HL-60 (cell line): ENCODE data around the gene PCK1.

Experiments
- DNase-seq, 2 experiments: peaks; one replicate each; pipeline ENCODE4 v3.0.0-alpha.2; 2010 to 2020; ENCODE audit warnings: low read depth in 1 of 2, low spot score in 1 of 2
- H3K27ac ChIP-seq: fragments of 250-450 bp; sonication (Bioruptor Pico); replicated peaks from 2 replicates; pipeline ENCODE4 v1.5.1; 2020; ENCODE audit warnings: mild to moderate bottlenecking, moderate library complexity
- H3K27me3 ChIP-seq: fragments of 250-450 bp; sonication (Bioruptor Pico); 2 replicates; pipeline ENCODE4 v1.5.1; 2021; ENCODE audit warnings: mild to moderate bottlenecking, moderate library complexity; ENCODE audit not compliant: insufficient read depth, poor library complexity, severe bottlenecking
- H3K4me3 ChIP-seq: replicated peaks from 2 replicates; pipeline ENCODE4 v1.5.1; 2011; ENCODE audit warnings: mild to moderate bottlenecking, control low read depth, low read length; ENCODE audit not compliant: insufficient read depth
- CTCF ChIP-seq: IDR thresholded peaks from one replicate; pipeline ENCODE4 v1.5.1; 2011; ENCODE audit warnings: low read length, control low read depth, inconsistent platforms; ENCODE audit not compliant: insufficient read depth
- GABPA ChIP-seq: IDR thresholded peaks from 2 replicates; pipeline ENCODE4 v1.6.1; 2012; ENCODE audit warnings: low read depth
- POLR2AphosphoS5 ChIP-seq: IDR thresholded peaks from 2 replicates; pipeline ENCODE4 v1.6.1; 2012; ENCODE audit warnings: low read depth
- REST ChIP-seq: IDR thresholded peaks from 2 replicates; pipeline ENCODE4 v1.6.1; 2012; ENCODE audit warnings: low read depth; ENCODE audit not compliant: insufficient replicate concordance
- SPI1 ChIP-seq: IDR thresholded peaks from 2 replicates; pipeline ENCODE4 v1.6.1; 2012; ENCODE audit warnings: low read depth, mild to moderate bottlenecking, borderline replicate concordance

The PCK1 gene

GRCh38 chr20:57563522-57563921 is 2.6 kb downstream of the PCK1 start:
- DNase-seq, result no peak
- H3K4me3 ChIP-seq, result no peak overlapping the region
- TF ChIP-seq CTCF, result no peak
- no peak for TF ChIP-seq POLR2AphosphoS5
- no peak for TF ChIP-seq GABPA
- TF ChIP-seq REST, result no peak
- no peak for TF ChIP-seq SPI1
- H3K27me3 ChIP-seq, result no peaks in the 10 kb centered on the region
- H3K27ac ChIP-seq, result no peak overlapping the region

GRCh38 chr20:57564180-57564802 is 3.4 kb downstream of the PCK1 start:
- no peak overlapping the region for H3K4me3 ChIP-seq
- no peaks in the 10 kb centered on the region for H3K27me3 ChIP-seq
- TF ChIP-seq POLR2AphosphoS5, result no peak
- no peak for TF ChIP-seq CTCF
- no peak for TF ChIP-seq GABPA
- TF ChIP-seq REST, result no peak
- no peak for TF ChIP-seq SPI1
- H3K27ac ChIP-seq, result no peak overlapping the region
- no peak for DNase-seq

GRCh38 chr20:57564951-57565642 is 4.2 kb downstream of the PCK1 start:
- Histone ChIP-seq H3K4me3 (no peak overlapping the region), H3K27ac (no peak overlapping the region), H3K27me3 (no peaks in the 10 kb centered on the region)
- TF ChIP-seq CTCF (no peak), POLR2AphosphoS5 (no peak)
- DNase-seq, result no peak
